GM12865 (cell line): ENCODE data around the gene MANSC4.
A peak's percentile ranks its signal among the peaks of the same experiment; 100 is the strongest.

ENCODE experiments used
- DNase-seq: peaks from one replicate; pipeline ENCODE4 v3.0.0; 2010; ENCODE audit warnings: low read depth
- H3K4me3 ChIP-seq: 2 replicates; pipeline ENCODE4 v1.5.1; 2011; ENCODE audit warnings: mild to moderate bottlenecking, low read depth, low read length, control low read depth
- CTCF ChIP-seq: IDR thresholded peaks from 2 replicates; pipeline ENCODE4 v1.5.1; 2011; ENCODE audit warnings: low read length, control low read depth, low read depth, inconsistent platforms; ENCODE audit not compliant: insufficient read depth; ENCODE audit errors: missing control alignments

MANSC4 gene

DNA sequence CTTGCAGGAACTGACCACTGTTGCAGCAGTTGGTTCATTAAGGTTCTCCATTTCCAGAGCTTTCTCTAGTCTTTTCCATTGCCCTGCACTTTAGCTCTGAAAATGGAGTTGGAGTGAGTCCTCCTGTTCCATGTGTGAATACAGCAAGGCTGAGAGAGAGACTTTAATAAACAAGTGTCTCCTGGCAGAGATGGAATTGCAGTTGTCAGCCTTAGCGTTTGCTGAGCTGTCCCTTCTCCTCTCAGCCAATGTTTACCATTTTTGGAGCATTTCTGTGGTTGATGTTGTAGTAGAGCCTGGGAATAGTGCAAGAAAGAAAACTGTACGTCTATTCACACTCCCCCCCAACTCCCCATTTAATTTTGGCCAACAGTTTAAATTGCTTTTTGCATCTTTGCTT is 7.5 kb upstream of the MANSC4 start:
- no peak for DNase-seq
- H3K4me3 ChIP-seq: no peak overlapping the region
- TF ChIP-seq CTCF: no peak

GRCh38 chr12:27785882-27786570 is 6.0 kb upstream of the MANSC4 start:
- no peak overlapping the region for H3K4me3 ChIP-seq
- no peak for TF ChIP-seq CTCF
- peak; percentile 21 for DNase-seq

- H3K4me3 ChIP-seq: no peak overlapping the region
- TF ChIP-seq CTCF: no peak
- DNase-seq: no peak
These were observed 2.4 kb upstream of the MANSC4 start for GRCh38 chr12:27782481-27782880.

DNA sequence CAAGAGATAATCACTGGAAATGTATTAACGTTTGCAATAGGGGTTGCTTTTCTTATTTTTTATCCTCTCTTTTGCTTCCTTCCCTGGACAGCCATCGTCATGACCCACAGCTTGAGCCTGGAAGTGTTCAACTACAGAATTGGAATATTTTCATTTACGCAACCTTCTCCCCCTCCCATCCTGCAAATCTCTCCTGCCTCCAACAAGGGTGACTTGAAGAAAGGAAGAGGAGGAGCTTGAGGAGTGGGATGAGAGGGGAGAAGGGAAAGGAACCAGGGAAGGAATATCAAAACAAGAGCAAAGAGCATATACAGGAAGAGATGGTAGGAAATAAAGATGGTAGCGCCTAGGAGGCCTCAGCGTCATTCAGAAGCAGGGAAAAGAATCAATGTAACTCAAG is 1.6 kb upstream of the MANSC4 start:
- peak overlapping the region; percentile 94; the same call in 1 of the 2 replicates for H3K4me3 ChIP-seq

DNA sequence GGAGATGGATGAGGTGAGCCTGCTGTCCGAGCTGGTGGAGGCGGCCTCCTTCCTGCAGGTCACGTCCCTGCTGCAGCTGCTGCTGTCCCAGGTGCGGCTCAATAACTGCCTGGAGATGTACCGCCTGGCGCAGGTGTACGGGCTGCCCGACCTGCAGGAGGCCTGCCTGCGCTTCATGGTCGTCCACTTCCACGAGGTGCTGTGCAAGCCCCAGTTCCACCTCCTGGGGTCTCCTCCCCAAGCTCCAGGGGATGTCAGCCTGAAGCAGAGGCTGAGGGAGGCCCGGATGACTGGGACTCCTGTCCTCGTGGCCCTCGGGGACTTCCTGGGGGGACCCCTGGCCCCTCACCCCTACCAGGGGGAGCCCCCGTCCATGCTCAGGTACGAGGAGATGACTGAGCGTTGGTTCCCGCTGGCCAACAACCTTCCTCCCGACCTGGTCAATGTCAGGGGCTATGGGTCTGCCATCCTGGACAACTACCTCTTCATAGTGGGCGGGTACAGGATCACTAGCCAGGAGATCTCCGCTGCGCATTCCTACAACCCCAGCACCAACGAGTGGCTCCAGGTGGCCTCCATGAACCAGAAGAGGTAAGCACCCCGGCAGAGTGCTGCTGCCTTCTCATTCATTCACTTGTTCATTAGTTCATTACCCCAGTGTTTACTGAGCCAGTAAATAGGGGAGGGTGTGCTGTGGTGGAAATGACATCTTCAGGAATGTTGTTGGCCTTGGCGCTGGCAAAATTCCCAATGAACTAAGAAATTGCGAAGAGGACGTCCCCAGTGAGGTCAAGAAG is 774 bp upstream of the MANSC4 start:
- TF ChIP-seq CTCF: no peak
- peak overlapping the region; percentile 94 for H3K4me3 ChIP-seq
- peak; percentile 57 for DNase-seq

More for the DNA sequence above, 1.6 kb upstream of the MANSC4 start:
- DNase-seq: no peak
- TF ChIP-seq CTCF: no peak

GRCh38 chr12:27779416-27779919 is 568 bp downstream of the MANSC4 start:
- no peak for TF ChIP-seq CTCF
- H3K4me3 ChIP-seq: peak overlapping the region; percentile 94
- DNase-seq: peak; percentile 70
